Cardiac muscle cell (in vitro differentiated cells and primary cell): ENCODE measurements around the gene ALOX15. TPM values are rescaled to one million over a fixed set of nuclear protein-coding genes. Genes with fewer than 3 reads are reported as not detected.
"Not testable (repeated sequence)": the region's sequence is repeated elsewhere in the genome, so short reads cannot be mapped to it uniquely, and the experiment has no call there.

ENCODE experiments used
- DNase-seq, 2 donors: peaks; one replicate each; pipeline versions ENCODE4 v3.0.0 to v3.0.0-alpha.2; 2010 to 2017; ENCODE audit warnings: low read depth in 1 of 2, low spot score in 1 of 2
- H3K27ac ChIP-seq: fragments of 200-600 bp; sonication (generic); 2 replicates; pipeline ENCODE4 v1.5.1; 2016
- H3K27me3 ChIP-seq: fragments of 200-600 bp; sonication (generic); 2 replicates; pipeline ENCODE4 v1.6.0; 2016; ENCODE audit warnings: control low read depth
- H3K36me3 ChIP-seq: fragments of 200-600 bp; sonication (generic); 2 replicates; pipeline ENCODE4 v1.5.1; 2016; ENCODE audit warnings: control low read depth
- H3K4me1 ChIP-seq: fragments of 200-600 bp; sonication (generic); 2 replicates; pipeline ENCODE4 v1.8.1; 2017; ENCODE audit warnings: low read depth, mild to moderate bottlenecking, mixed run types
- H3K4me3 ChIP-seq: fragments of 200-600 bp; sonication (generic); 2 replicates; pipeline ENCODE4 v1.5.1; 2016; ENCODE audit warnings: mild to moderate bottlenecking
- H3K9me3 ChIP-seq: fragments of 200-600 bp; sonication (generic); 2 replicates; pipeline ENCODE4 v1.5.1; 2017; ENCODE audit warnings: low read depth, mild to moderate bottlenecking, control low read depth
- CTCF ChIP-seq: IDR thresholded peaks from 2 replicates; pipeline ENCODE4 v1.5.1; 2012; ENCODE audit warnings: low read depth, mild to moderate bottlenecking, low read length
- polyA plus RNA-seq: library from polyadenylated mRNA; unstranded; fragments of >200 nt; fragmentation: Nextera tagmentation; extraction: Ambion mirVana; gene quantifications from 2 replicates; pipeline ENCODE4 v1.2.1, GENCODE V29; 2016
- total RNA-seq: library from RNA; depleted of rRNA; stranded (reverse); fragments of >200 nt; gene quantifications from 2 replicates; pipeline ENCODE4 v1.2.3, GENCODE V29; 2016

Gene ALOX15
- total and polyA plus RNA-seq, 2 experiments from 2014 or later: 0.71 to 1.5 TPM

- Histone ChIP-seq H3K27me3 (no peaks in the 10 kb centered on the region), H3K36me3 (peaks cover 24% of the 10 kb centered on the region), H3K4me3 (no peak overlapping the region), H3K9me3 (no peaks in the 10 kb centered on the region), H3K4me1 (peaks cover 58% of the 10 kb centered on the region), H3K27ac (peak overlapping the region; percentile 89)
- TF ChIP-seq CTCF: no peak
- DNase-seq: peak; percentile 57 to 92
Measured at GRCh38 chr17:4599505-4600281, 41.8 kb downstream of the ALOX15 start.

GRCh38 chr17:4598776-4599504, 42.5 kb downstream of the ALOX15 start:
- Histone ChIP-seq H3K4me1 (peaks cover 51% of the 10 kb centered on the region), H3K9me3 (no peaks in the 10 kb centered on the region), H3K36me3 (peaks cover 24% of the 10 kb centered on the region), H3K27me3 (no peaks in the 10 kb centered on the region), H3K4me3 (no peak overlapping the region), H3K27ac (peak overlapping the region; percentile 89)
- DNase-seq: peak; percentile 41 to 94
- TF ChIP-seq CTCF: no peak

GRCh38 chr17:4597975-4598374, 43.5 kb downstream of the ALOX15 start:
- Histone ChIP-seq H3K4me1 (peaks cover 50% of the 10 kb centered on the region), H3K36me3 (peaks cover 27% of the 10 kb centered on the region), H3K9me3 (no peaks in the 10 kb centered on the region), H3K4me3 (no peak overlapping the region), H3K27ac (peak overlapping the region; percentile 89), H3K27me3 (no peaks in the 10 kb centered on the region)
- TF ChIP-seq CTCF: no peak
- DNase-seq: no peak

GRCh38 chr17:4596636-4597380, 44.7 kb downstream of the ALOX15 start:
- no peaks in the 10 kb centered on the region for H3K27me3 ChIP-seq
- H3K36me3 ChIP-seq: peaks cover 22% of the 10 kb centered on the region
- peaks cover 46% of the 10 kb centered on the region for H3K4me1 ChIP-seq
- no peaks in the 10 kb centered on the region for H3K9me3 ChIP-seq
- no peak for TF ChIP-seq CTCF
- peak overlapping the region; percentile 89 for H3K27ac ChIP-seq
- no peak overlapping the region for H3K4me3 ChIP-seq
- no peak for DNase-seq

- H3K4me3 ChIP-seq, H3K27me3 ChIP-seq, H3K9me3 ChIP-seq, DNase-seq: not testable (repeated sequence)
- peak overlapping the region; percentile 89 for H3K27ac ChIP-seq
- peaks cover 46% of the 10 kb centered on the region for H3K4me1 ChIP-seq
- peaks cover 22% of the 10 kb centered on the region for H3K36me3 ChIP-seq
Measured at GRCh38 chr17:4595685-4596342, 45.7 kb downstream of the ALOX15 start.
